ENCODE data around the gene CUZD1. TPM values are rescaled to one million over a fixed set of nuclear protein-coding genes. Genes with fewer than 3 reads are reported as not detected.
"Not testable (repeated sequence)": the region's sequence is repeated elsewhere in the genome, so short reads cannot be mapped to it uniquely, and the experiment has no call there.

The CUZD1 gene
- total and polyA plus RNA-seq, 2 experiments from 2014 or later, result 3.1 to 4.1 TPM

- Histone ChIP-seq H3K79me2 (replicated peaks; ENCODE audit: insufficient read depth) (peaks cover 66% of the 10 kb centered on the region), H3K9me2 (ENCODE audit: insufficient read depth) (no peaks in the 10 kb centered on the region), H4K20me1 (replicated peaks; ENCODE audit: insufficient read depth) (no peaks in the 10 kb centered on the region), H2AFZ (no peak overlapping the region), H3F3A (replicated peaks; ENCODE audit: low read depth) (peaks cover 4% of the 10 kb centered on the region), H3K4me1 (ENCODE audit: insufficient read depth) (peaks cover 50% of the 10 kb centered on the region), H3K4me2 (peak overlapping the region; percentile 89), H3K27me3 (ENCODE audit: insufficient read depth) (peaks cover 14% of the 10 kb centered on the region; the same call in 1 of the 2 replicates), H3K36me3 (ENCODE audit: insufficient read depth) (no peaks in the 10 kb centered on the region), H3K27ac (ENCODE audit: low read depth) (peak overlapping the region; percentile 91), H3K4me3 (peak overlapping the region; percentile 60)
- H3K4me3 Mint-ChIP-seq, result peak overlapping the region; percentile 50
- H3K4me1 Mint-ChIP-seq, result peaks cover 66% of the 10 kb centered on the region
- H3K27ac Mint-ChIP-seq, result peak overlapping the region; percentile 89
- peak; percentile 76 for DNase-seq (ENCODE audit: low spot score)
- H3K27me3 Mint-ChIP-seq (ENCODE audit: insufficient read depth, low read depth, poor library complexity), result peaks cover 25% of the 10 kb centered on the region
- peaks cover 38% of the 10 kb centered on the region for H3K36me3 Mint-ChIP-seq (ENCODE audit: low read depth)
- no peak for TF ChIP-seq EZH2 (IDR thresholded peaks at IDR 0.05; ENCODE audit: low read depth, unreplicated experiment)
- peak; percentile 16 for TF ChIP-seq REST (IDR thresholded peaks at IDR 0.05; ENCODE audit: unreplicated experiment)
- TF ChIP-seq ZNF462 (CRISPR knock-in tag; IDR thresholded peaks at IDR 0.05), result 0 out of 2 replicates have a peak, but pooled peaks have one; percentile 39
- peak; percentile 51 for TF ChIP-seq NANOG (IDR thresholded peaks at IDR 0.05; ENCODE audit: borderline replicate concordance)
- no peak for TF ChIP-seq POLR2AphosphoS5 (IDR thresholded peaks at IDR 0.05; ENCODE audit: low read depth)
- peaks cover 13% of the 10 kb centered on the region; the same call in 2 of the 3 replicates for H3K9me3 Mint-ChIP-seq
- peak; percentile 77 for ATAC-seq
These were observed 30.3 kb upstream of the CUZD1 start for GRCh38 chr10:122875843-122876466.

- not testable (repeated sequence) for H3K4me3 Mint-ChIP-seq; H3K27me3 Mint-ChIP-seq (ENCODE audit: insufficient read depth, low read depth, poor library complexity); H3K27me3 ChIP-seq (ENCODE audit: insufficient read depth); H3K9me2 ChIP-seq (ENCODE audit: insufficient read depth); DNase-seq (ENCODE audit: low spot score); H3K27ac ChIP-seq (ENCODE audit: low read depth); H3K4me2 ChIP-seq; H3K4me3 ChIP-seq; H3K27ac Mint-ChIP-seq; H3F3A ChIP-seq (replicated peaks; ENCODE audit: low read depth); H4K20me1 ChIP-seq (replicated peaks; ENCODE audit: insufficient read depth); H2AFZ ChIP-seq; ATAC-seq
- Histone ChIP-seq H3K36me3 (ENCODE audit: insufficient read depth) (peaks cover 13% of the 10 kb centered on the region), H3K79me2 (replicated peaks; ENCODE audit: insufficient read depth) (peaks cover 87% of the 10 kb centered on the region), H3K4me1 (ENCODE audit: insufficient read depth) (peaks cover 34% of the 10 kb centered on the region)
- peaks cover 60% of the 10 kb centered on the region for H3K36me3 Mint-ChIP-seq (ENCODE audit: low read depth)
- H3K4me1 Mint-ChIP-seq, result peaks cover 36% of the 10 kb centered on the region
- peaks cover 40% of the 10 kb centered on the region for H3K9me3 Mint-ChIP-seq
These were observed 26.3 kb upstream of the CUZD1 start for GRCh38 chr10:122871947-122872346.

GRCh38 chr10:122868768-122869167, 23.1 kb upstream of the CUZD1 start:
- H3K4me2 ChIP-seq, result not testable (repeated sequence)

More at GRCh38 chr10:122868768-122869167, 23.1 kb upstream of the CUZD1 start:
- not testable (repeated sequence) for H4K20me1 ChIP-seq (replicated peaks; ENCODE audit: insufficient read depth); H3K4me3 Mint-ChIP-seq; H3K4me1 ChIP-seq (ENCODE audit: insufficient read depth); H3F3A ChIP-seq (replicated peaks; ENCODE audit: low read depth); H3K27me3 Mint-ChIP-seq (ENCODE audit: insufficient read depth, low read depth, poor library complexity); DNase-seq (ENCODE audit: low spot score); ATAC-seq; H2AFZ ChIP-seq; H3K9me2 ChIP-seq (ENCODE audit: insufficient read depth); H3K4me3 ChIP-seq; H3K27me3 ChIP-seq (ENCODE audit: insufficient read depth); H3K27ac Mint-ChIP-seq; H3K4me1 Mint-ChIP-seq; H3K27ac ChIP-seq (ENCODE audit: low read depth)
- Mint-ChIP-seq H3K36me3 (ENCODE audit: low read depth) (peaks cover 63% of the 10 kb centered on the region), H3K9me3 (peaks cover 56% of the 10 kb centered on the region)
- peaks cover 100% of the 10 kb centered on the region for H3K79me2 ChIP-seq (replicated peaks; ENCODE audit: insufficient read depth)
- H3K36me3 ChIP-seq (ENCODE audit: insufficient read depth), result peaks cover 20% of the 10 kb centered on the region
